GM12864 (cell line): ENCODE measurements around the gene CTNNA2.

Experiments
- DNase-seq: peaks from one replicate; pipeline ENCODE4 v3.0.0-alpha.2; 2011; ENCODE audit warnings: low read depth
- H3K4me3 ChIP-seq: 2 replicates; pipeline ENCODE4 v1.5.1; 2011; ENCODE audit warnings: mild to moderate bottlenecking, low read depth, low read length, control low read depth
- CTCF ChIP-seq: IDR thresholded peaks from 2 replicates; pipeline ENCODE4 v1.5.1; 2011; ENCODE audit warnings: low read depth, mild to moderate bottlenecking, moderate library complexity, low read length, control low read depth, inconsistent platforms; ENCODE audit errors: missing control alignments

The CTNNA2 gene

GRCh38 chr2:80061881-80062280 lies 549.0 kb downstream of the CTNNA2 start:
- DNase-seq: no peak
- TF ChIP-seq CTCF: no peak
- no peak overlapping the region for H3K4me3 ChIP-seq

GRCh38 chr2:80062298-80062697 lies 549.4 kb downstream of the CTNNA2 start:
- no peak for TF ChIP-seq CTCF
- no peak for DNase-seq
- no peak overlapping the region for H3K4me3 ChIP-seq

GRCh38 chr2:80068038-80068731 lies 555.3 kb downstream of the CTNNA2 start:
- H3K4me3 ChIP-seq: no peak overlapping the region
- DNase-seq: no peak
- no peak for TF ChIP-seq CTCF

GRCh38 chr2:80070587-80070986 lies 557.7 kb downstream of the CTNNA2 start:
- no peak overlapping the region for H3K4me3 ChIP-seq
- TF ChIP-seq CTCF: no peak
- DNase-seq: no peak

GRCh38 chr2:80071941-80072340 lies 559.1 kb downstream of the CTNNA2 start:
- TF ChIP-seq CTCF: no peak
- no peak for DNase-seq

GRCh38 chr2:80073134-80073561 lies 560.3 kb downstream of the CTNNA2 start:
- no peak overlapping the region for H3K4me3 ChIP-seq
- DNase-seq: peak; percentile 3
- peak; percentile 56 for TF ChIP-seq CTCF

More at GRCh38 chr2:80071941-80072340, 559.1 kb downstream of the CTNNA2 start:
- no peak overlapping the region for H3K4me3 ChIP-seq
